ENCODE data around the gene NODAL. TPM values are rescaled to one million over a fixed set of nuclear protein-coding genes. Genes with fewer than 3 reads are reported as not detected.

NODAL gene
- total RNA-seq, 1 experiment from 2014 or later: not detected

- ATAC-seq (peak; percentile 86), DNase-seq (ENCODE audit: low read depth, low spot score) (peak; percentile 55)
- intact Hi-C loops (cut with micrococcal nuclease; ENCODE audit: unreplicated experiment) (loop anchor here (2.0 to 10.0 kb wide), 3 partner anchors 79 to 423 kb away; partner anchors contain the start of gene PCBD1), in situ Hi-C loops (cut with HindIII; ENCODE audit: low pct_unique_long_range_greater_than_20kb, low sequenced_read_pairs) (no loop called here)
- Histone ChIP-seq H3K4me3 (ENCODE audit: low read depth in 2 of 2, low read length in 2 of 2) (no peak overlapping the region), H3K27me3 (ENCODE audit: control insufficient read depth, insufficient read depth, low read length) (no peaks in the 10 kb centered on the region), H3K4me1 (ENCODE audit: control insufficient read depth, insufficient read depth, low read length) (peaks cover 6% of the 10 kb centered on the region), H3K27ac (ENCODE audit: low read length) (no peak overlapping the region), H3K9me3 (ENCODE audit: control insufficient read depth, insufficient read depth, low read depth, low read length) (no peaks in the 10 kb centered on the region), H3K36me3 (ENCODE audit: control insufficient read depth, insufficient read depth, low read length) (no peaks in the 10 kb centered on the region)
- TF ChIP-seq CTCF (IDR thresholded peaks at IDR 0.05): peak; percentile 98
- TF ChIP-seq POLR2AphosphoS5 (IDR thresholded peaks at IDR 0.05; ENCODE audit: low read depth, low read length): no peak
- CTCF ChIA-PET: interaction anchor here (0.5 to 3.1 kb wide), 8 partner anchors 56 to 807 kb away, joined by 3 to 26 read pairs (median 4); no protein-coding TSS in a partner anchor
- POLR2A ChIA-PET: interaction anchor here (0.7 kb wide), 1 partner anchor 597 kb away, joined by 3 read pairs; no protein-coding TSS in a partner anchor
- BruUV-seq (replicated peaks): no TSS peak
These were observed 20.2 kb upstream of the NODAL start for GRCh38 chr10:70461397-70462348.

- Histone ChIP-seq H3K4me1 (ENCODE audit: control insufficient read depth, insufficient read depth, low read length) (peaks cover 6% of the 10 kb centered on the region), H3K27me3 (ENCODE audit: control insufficient read depth, insufficient read depth, low read length) (no peaks in the 10 kb centered on the region), H3K4me3 (ENCODE audit: low read depth in 2 of 2, low read length in 2 of 2) (no peak overlapping the region), H3K36me3 (ENCODE audit: control insufficient read depth, insufficient read depth, low read length) (no peaks in the 10 kb centered on the region), H3K9me3 (ENCODE audit: control insufficient read depth, insufficient read depth, low read depth, low read length) (no peaks in the 10 kb centered on the region), H3K27ac (ENCODE audit: low read length) (no peak overlapping the region)
- ATAC-seq (no peak), DNase-seq (ENCODE audit: low read depth, low spot score) (no peak)
- ChIA-PET CTCF (interaction anchor here (0.6 to 3.1 kb wide), 6 partner anchors 70 to 1429 kb away, joined by 3 to 26 read pairs (median 4); no protein-coding TSS in a partner anchor), POLR2A (interaction anchor here (0.5 to 0.7 kb wide), 3 partner anchors 22 to 178 kb away, joined by 3 to 6 read pairs (median 4); no protein-coding TSS in a partner anchor)
- TF ChIP-seq CTCF (IDR thresholded peaks at IDR 0.05) (no peak), POLR2AphosphoS5 (IDR thresholded peaks at IDR 0.05; ENCODE audit: low read depth, low read length) (no peak), SIN3A (IDR thresholded peaks at IDR 0.05; ENCODE audit: borderline replicate concordance, insufficient read depth, low read depth, low read length) (no peak), REST (IDR thresholded peaks at IDR 0.05; ENCODE audit: insufficient read depth in 1 of 2, low read depth in 2 of 2, low read length in 1 of 2) (no peak), TCF7L2 (IDR thresholded peaks at IDR 0.05; ENCODE audit: low read depth, low read length) (no peak)
- in situ Hi-C loops (cut with HindIII; ENCODE audit: low pct_unique_long_range_greater_than_20kb, low sequenced_read_pairs) (no loop called here), intact Hi-C loops (cut with micrococcal nuclease; ENCODE audit: unreplicated experiment) (loop anchor here (2.0 to 10.0 kb wide), 3 partner anchors 81 to 425 kb away; partner anchors contain the start of gene PCBD1)
- BruUV-seq (replicated peaks): no TSS peak
These were observed 18.5 kb upstream of the NODAL start for GRCh38 chr10:70459774-70460490.

Measured in Panc1 (cell line).